ENCODE measurements around the gene ESRRA. TPM values are rescaled to one million over a fixed set of nuclear protein-coding genes. Genes with fewer than 3 reads are reported as not detected.

ESRRA gene
- total and polyA plus RNA-seq, 2 of the 13 experiments (the other 11 are each of a cell fraction or from before 2014, with no cell fraction given): 18.1 to 36.3 TPM

GRCh38 chr11:64317325-64317960 lies 12.1 kb downstream of the ESRRA start, which contains the start of gene TRMT112 (continued):
- TF ChIP-seq, protein P1, sequence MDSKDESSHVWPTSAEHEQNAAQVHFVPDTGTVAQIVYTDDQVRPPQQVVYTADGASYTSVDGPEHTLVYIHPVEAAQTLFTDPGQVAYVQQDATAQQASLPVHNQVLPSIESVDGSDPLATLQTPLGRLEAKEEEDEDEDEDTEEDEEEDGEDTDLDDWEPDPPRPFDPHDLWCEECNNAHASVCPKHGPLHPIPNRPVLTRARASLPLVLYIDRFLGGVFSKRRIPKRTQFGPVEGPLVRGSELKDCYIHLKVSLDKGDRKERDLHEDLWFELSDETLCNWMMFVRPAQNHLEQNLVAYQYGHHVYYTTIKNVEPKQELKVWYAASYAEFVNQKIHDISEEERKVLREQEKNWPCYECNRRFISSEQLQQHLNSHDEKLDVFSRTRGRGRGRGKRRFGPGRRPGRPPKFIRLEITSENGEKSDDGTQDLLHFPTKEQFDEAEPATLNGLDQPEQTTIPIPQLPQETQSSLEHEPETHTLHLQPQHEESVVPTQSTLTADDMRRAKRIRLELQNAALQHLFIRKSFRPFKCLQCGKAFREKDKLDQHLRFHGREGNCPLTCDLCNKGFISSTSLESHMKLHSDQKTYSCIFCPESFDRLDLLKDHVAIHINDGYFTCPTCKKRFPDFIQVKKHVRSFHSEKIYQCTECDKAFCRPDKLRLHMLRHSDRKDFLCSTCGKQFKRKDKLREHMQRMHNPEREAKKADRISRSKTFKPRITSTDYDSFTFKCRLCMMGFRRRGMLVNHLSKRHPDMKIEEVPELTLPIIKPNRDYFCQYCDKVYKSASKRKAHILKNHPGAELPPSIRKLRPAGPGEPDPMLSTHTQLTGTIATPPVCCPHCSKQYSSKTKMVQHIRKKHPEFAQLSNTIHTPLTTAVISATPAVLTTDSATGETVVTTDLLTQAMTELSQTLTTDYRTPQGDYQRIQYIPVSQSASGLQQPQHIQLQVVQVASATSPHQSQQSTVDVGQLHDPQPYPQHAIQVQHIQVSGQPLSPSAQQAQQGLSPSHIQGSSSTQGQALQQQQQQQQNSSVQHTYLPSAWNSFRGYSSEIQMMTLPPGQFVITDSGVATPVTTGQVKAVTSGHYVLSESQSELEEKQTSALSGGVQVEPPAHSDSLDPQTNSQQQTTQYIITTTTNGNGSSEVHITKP (CRISPR knock-in tag; IDR thresholded peaks at IDR 0.05; ENCODE audit: low read depth): no peak
- no peak for TF ChIP-seq HMGA1 (CRISPR knock-in tag; conservative IDR thresholded peaks at IDR 0.05)
- TF ChIP-seq TEAD2 (CRISPR knock-in tag; IDR thresholded peaks at IDR 0.05): no peak
- no peak for TF ChIP-seq ZNF629 (CRISPR knock-in tag; conservative IDR thresholded peaks at IDR 0.05)
- TF ChIP-seq ZNF572 (CRISPR knock-in tag; IDR thresholded peaks at IDR 0.05): no peak
- TF ChIP-seq ZNF614 (CRISPR knock-in tag; IDR thresholded peaks at IDR 0.05; ENCODE audit: borderline replicate concordance): no peak
- peak; percentile 33; the same call in 1 of the 2 replicates for TF ChIP-seq TMF1 (CRISPR knock-in tag; IDR thresholded peaks at IDR 0.05; ENCODE audit: low read depth)
- TF ChIP-seq, protein P2, sequence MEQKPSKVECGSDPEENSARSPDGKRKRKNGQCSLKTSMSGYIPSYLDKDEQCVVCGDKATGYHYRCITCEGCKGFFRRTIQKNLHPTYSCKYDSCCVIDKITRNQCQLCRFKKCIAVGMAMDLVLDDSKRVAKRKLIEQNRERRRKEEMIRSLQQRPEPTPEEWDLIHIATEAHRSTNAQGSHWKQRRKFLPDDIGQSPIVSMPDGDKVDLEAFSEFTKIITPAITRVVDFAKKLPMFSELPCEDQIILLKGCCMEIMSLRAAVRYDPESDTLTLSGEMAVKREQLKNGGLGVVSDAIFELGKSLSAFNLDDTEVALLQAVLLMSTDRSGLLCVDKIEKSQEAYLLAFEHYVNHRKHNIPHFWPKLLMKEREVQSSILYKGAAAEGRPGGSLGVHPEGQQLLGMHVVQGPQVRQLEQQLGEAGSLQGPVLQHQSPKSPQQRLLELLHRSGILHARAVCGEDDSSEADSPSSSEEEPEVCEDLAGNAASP (CRISPR knock-in tag; IDR thresholded peaks at IDR 0.05; ENCODE audit: borderline replicate concordance): no peak
- TF ChIP-seq ZNF792 (CRISPR knock-in tag; IDR thresholded peaks at IDR 0.05): peak; percentile 43; the same call in 1 of the 2 replicates
- TF ChIP-seq MAF1 (CRISPR knock-in tag; IDR thresholded peaks at IDR 0.05; ENCODE audit: borderline replicate concordance): no peak
- TF ChIP-seq ZKSCAN1 (IDR thresholded peaks at IDR 0.05; ENCODE audit: low read length): no peak
- no peak for TF ChIP-seq SYNCRIP (IDR thresholded peaks at IDR 0.05; ENCODE audit: insufficient read depth, low read depth, low read length)
- peak; percentile 68; the same call in 1 of the 3 replicates for TF ChIP-seq MXI1 (IDR thresholded peaks at IDR 0.05; ENCODE audit: borderline replicate concordance, low read depth, low read length)
- TF ChIP-seq ZNF274 (CRISPR knock-in tag; IDR thresholded peaks at IDR 0.05): no peak; the same call in 1 of the 2 replicates
- TF ChIP-seq ZNF550 (CRISPR knock-in tag; IDR thresholded peaks at IDR 0.05; ENCODE audit: borderline replicate concordance): no peak
- TF ChIP-seq DZIP1 (CRISPR knock-in tag; IDR thresholded peaks at IDR 0.05): no peak
- no peak for TF ChIP-seq FOXP1 (IDR thresholded peaks at IDR 0.05)
- no peak for TF ChIP-seq FOXP1 (CRISPR knock-in tag; IDR thresholded peaks at IDR 0.05)
- TF ChIP-seq, protein P3, sequence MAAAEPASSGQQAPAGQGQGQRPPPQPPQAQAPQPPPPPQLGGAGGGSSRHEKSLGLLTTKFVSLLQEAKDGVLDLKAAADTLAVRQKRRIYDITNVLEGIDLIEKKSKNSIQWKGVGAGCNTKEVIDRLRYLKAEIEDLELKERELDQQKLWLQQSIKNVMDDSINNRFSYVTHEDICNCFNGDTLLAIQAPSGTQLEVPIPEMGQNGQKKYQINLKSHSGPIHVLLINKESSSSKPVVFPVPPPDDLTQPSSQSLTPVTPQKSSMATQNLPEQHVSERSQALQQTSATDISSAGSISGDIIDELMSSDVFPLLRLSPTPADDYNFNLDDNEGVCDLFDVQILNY (CRISPR knock-in tag; conservative IDR thresholded peaks at IDR 0.05): no peak
- TF ChIP-seq ZZZ3 (CRISPR knock-in tag; IDR thresholded peaks at IDR 0.05; ENCODE audit: borderline replicate concordance): peak; percentile 43; the same call in 1 of the 2 replicates
- no peak for TF ChIP-seq MIXL1 (CRISPR knock-in tag; IDR thresholded peaks at IDR 0.05)
- peak; percentile 66; the same call in 1 of the 2 replicates for TF ChIP-seq ZNF317 (CRISPR knock-in tag; IDR thresholded peaks at IDR 0.05)
- no peak for TF ChIP-seq RNF2 (conservative IDR thresholded peaks at IDR 0.05; ENCODE audit: low read depth)
- TF ChIP-seq WIZ (CRISPR knock-in tag; IDR thresholded peaks at IDR 0.05): no peak
